Nephron progenitor cell (in vitro differentiated cells): ENCODE data around the gene SRR.

Source experiments
- DNase-seq: peaks from one replicate; pipeline ENCODE4 v3.0.0; 2021
- H3K27ac Mint-ChIP-seq: 2 replicates; pipeline ENCODE4 v1.8.0; 2021; ENCODE audit warnings: mild to moderate bottlenecking, moderate library complexity, mixed read lengths
- H3K27me3 Mint-ChIP-seq: 2 replicates; pipeline ENCODE4 v1.8.0; 2021; ENCODE audit warnings: mild to moderate bottlenecking, low read depth, mixed read lengths; ENCODE audit not compliant: poor library complexity
- H3K36me3 Mint-ChIP-seq: 2 replicates; pipeline ENCODE4 v1.8.0; 2021; ENCODE audit warnings: low read depth, mixed read lengths
- H3K4me1 Mint-ChIP-seq: 2 replicates; pipeline ENCODE4 v1.8.0; 2021; ENCODE audit warnings: mixed read lengths
- H3K4me3 Mint-ChIP-seq: 2 replicates; pipeline ENCODE4 v1.8.0; 2021; ENCODE audit warnings: mild to moderate bottlenecking, moderate library complexity, mixed read lengths
- H3K9me3 Mint-ChIP-seq: 2 replicates; pipeline ENCODE4 v1.8.0; 2021; ENCODE audit warnings: mild to moderate bottlenecking, moderate library complexity, mixed read lengths
- CTCF ChIP-seq: fragments of 200-600 bp; sonication (generic); IDR thresholded peaks from 2 replicates; pipeline ENCODE4 v1.5.0; 2021; ENCODE audit warnings: antibody characterized with exemption

Gene SRR

GRCh38 chr17:2357931-2358434 lies 54.2 kb downstream of the SRR start:
- H3K4me3 Mint-ChIP-seq = no peak overlapping the region
- no peaks in the 10 kb centered on the region for H3K9me3 Mint-ChIP-seq
- TF ChIP-seq CTCF = no peak
- H3K27me3 Mint-ChIP-seq = no peaks in the 10 kb centered on the region
- peaks cover 11% of the 10 kb centered on the region for H3K36me3 Mint-ChIP-seq
- peaks cover 13% of the 10 kb centered on the region for H3K4me1 Mint-ChIP-seq
- no peak overlapping the region for H3K27ac Mint-ChIP-seq
- no peak for DNase-seq

GRCh38 chr17:2361010-2361760 lies 57.4 kb downstream of the SRR start:
- no peak for DNase-seq
- peaks cover 13% of the 10 kb centered on the region for H3K4me1 Mint-ChIP-seq
- H3K4me3 Mint-ChIP-seq = no peak overlapping the region
- TF ChIP-seq CTCF = no peak
- no peaks in the 10 kb centered on the region for H3K9me3 Mint-ChIP-seq
- peak overlapping the region; percentile 30 for H3K27ac Mint-ChIP-seq
- no peaks in the 10 kb centered on the region for H3K27me3 Mint-ChIP-seq
- peaks cover 11% of the 10 kb centered on the region for H3K36me3 Mint-ChIP-seq

GRCh38 chr17:2362016-2362415 lies 58.3 kb downstream of the SRR start:
- TF ChIP-seq CTCF = no peak
- no peak for DNase-seq
- peaks cover 18% of the 10 kb centered on the region for H3K4me1 Mint-ChIP-seq
- H3K9me3 Mint-ChIP-seq = no peaks in the 10 kb centered on the region
- H3K4me3 Mint-ChIP-seq = no peak overlapping the region
- no peak overlapping the region for H3K27ac Mint-ChIP-seq
- no peaks in the 10 kb centered on the region for H3K27me3 Mint-ChIP-seq
- peaks cover 11% of the 10 kb centered on the region for H3K36me3 Mint-ChIP-seq

- Mint-ChIP-seq H3K27me3 (no peaks in the 10 kb centered on the region), H3K4me1 (peaks cover 20% of the 10 kb centered on the region), H3K9me3 (no peaks in the 10 kb centered on the region), H3K27ac (no peak overlapping the region), H3K36me3 (peaks cover 11% of the 10 kb centered on the region), H3K4me3 (no peak overlapping the region)
- TF ChIP-seq CTCF = no peak
- DNase-seq = no peak
Observed at GRCh38 chr17:2362416-2362815, 58.7 kb downstream of the SRR start.

- no peak for DNase-seq
- Mint-ChIP-seq H3K4me1 (peaks cover 20% of the 10 kb centered on the region), H3K4me3 (no peak overlapping the region), H3K36me3 (peaks cover 11% of the 10 kb centered on the region), H3K27ac (no peak overlapping the region), H3K27me3 (no peaks in the 10 kb centered on the region), H3K9me3 (no peaks in the 10 kb centered on the region)
- no peak for TF ChIP-seq CTCF
Observed at GRCh38 chr17:2362881-2363280, 59.1 kb downstream of the SRR start.

- DNase-seq = no peak
- H3K9me3 Mint-ChIP-seq = no peaks in the 10 kb centered on the region
- TF ChIP-seq CTCF = no peak
- no peak overlapping the region for H3K27ac Mint-ChIP-seq
- H3K4me3 Mint-ChIP-seq = no peak overlapping the region
- no peaks in the 10 kb centered on the region for H3K27me3 Mint-ChIP-seq
- H3K36me3 Mint-ChIP-seq = peaks cover 11% of the 10 kb centered on the region
- peaks cover 20% of the 10 kb centered on the region for H3K4me1 Mint-ChIP-seq
Observed at GRCh38 chr17:2363318-2363717, 59.6 kb downstream of the SRR start.
